GM12878 (cell line): Measurements from ENCODE around the gene RXFP3.

ENCODE experiments used
- CEBPB ChIP-seq, 2 experiments: fragments of 150-350 bp in 1 of 2; IDR thresholded peaks; 2 replicates each; pipeline ENCODE4 v1.6.1; 2012 to 2014; ENCODE audit warnings: low read depth in 2 of 2, low read length in 2 of 2, borderline replicate concordance in 1 of 2, inconsistent platforms in 1 of 2
- CREB1 ChIP-seq: IDR thresholded peaks from 2 replicates; pipeline ENCODE4 v1.6.1; 2012; ENCODE audit warnings: low read depth, mild to moderate bottlenecking, inconsistent platforms
- CREM ChIP-seq: IDR thresholded peaks from 2 replicates; pipeline ENCODE4 v1.6.1; 2014; ENCODE audit warnings: antibody characterized with exemption, low read depth
- MAX ChIP-seq: IDR thresholded peaks from 2 replicates; pipeline ENCODE4 v1.6.1; 2012; ENCODE audit warnings: low read depth, low read length, improper control_type of control experiment
- MYC ChIP-seq: IDR thresholded peaks from 2 replicates; pipeline ENCODE4 v1.6.1; 2011; ENCODE audit warnings: mild to moderate bottlenecking, low read length, moderate library complexity, inconsistent platforms; ENCODE audit not compliant: insufficient read depth, insufficient replicate concordance, insufficient read length, severe bottlenecking
- NBN ChIP-seq: fragments of 450-650 bp; IDR thresholded peaks from 2 replicates; pipeline ENCODE4 v1.6.1; 2016
- NRF1 ChIP-seq: conservative IDR thresholded peaks from 2 replicates; pipeline ENCODE4 v1.6.1; 2011; ENCODE audit warnings: mild to moderate bottlenecking, low read depth, low read length, improper control_type of control experiment
- POLR2A ChIP-seq: IDR thresholded peaks from 2 replicates; pipeline ENCODE4 v1.6.1; 2011; ENCODE audit warnings: low read depth, mild to moderate bottlenecking, low read length
- SREBF2 ChIP-seq: IDR thresholded peaks from 2 replicates; pipeline ENCODE4 v1.6.1; 2012; ENCODE audit warnings: mild to moderate bottlenecking, low read length
- TAF1 ChIP-seq: IDR thresholded peaks from 2 replicates; pipeline ENCODE4 v1.6.1; 2011; ENCODE audit warnings: mild to moderate bottlenecking, low read depth, low read length, borderline replicate concordance
- TF ChIP-seq, protein P1 (sequence below), 3 experiments: IDR thresholded peaks in 2 of 3; conservative IDR thresholded peaks in 1 of 3; 2 replicates each; pipeline ENCODE4 v1.5.1; 2011; ENCODE audit warnings: low read depth in 3 of 3, low read length in 3 of 3, mild to moderate bottlenecking in 3 of 3, control low read depth in 2 of 3, moderate library complexity in 2 of 3, inconsistent platforms in 1 of 3, mixed read lengths in 1 of 3; ENCODE audit not compliant: control insufficient read depth in 2 of 3, insufficient read depth in 1 of 3; ENCODE audit errors: extremely low read depth in 1 of 3

DNA sequence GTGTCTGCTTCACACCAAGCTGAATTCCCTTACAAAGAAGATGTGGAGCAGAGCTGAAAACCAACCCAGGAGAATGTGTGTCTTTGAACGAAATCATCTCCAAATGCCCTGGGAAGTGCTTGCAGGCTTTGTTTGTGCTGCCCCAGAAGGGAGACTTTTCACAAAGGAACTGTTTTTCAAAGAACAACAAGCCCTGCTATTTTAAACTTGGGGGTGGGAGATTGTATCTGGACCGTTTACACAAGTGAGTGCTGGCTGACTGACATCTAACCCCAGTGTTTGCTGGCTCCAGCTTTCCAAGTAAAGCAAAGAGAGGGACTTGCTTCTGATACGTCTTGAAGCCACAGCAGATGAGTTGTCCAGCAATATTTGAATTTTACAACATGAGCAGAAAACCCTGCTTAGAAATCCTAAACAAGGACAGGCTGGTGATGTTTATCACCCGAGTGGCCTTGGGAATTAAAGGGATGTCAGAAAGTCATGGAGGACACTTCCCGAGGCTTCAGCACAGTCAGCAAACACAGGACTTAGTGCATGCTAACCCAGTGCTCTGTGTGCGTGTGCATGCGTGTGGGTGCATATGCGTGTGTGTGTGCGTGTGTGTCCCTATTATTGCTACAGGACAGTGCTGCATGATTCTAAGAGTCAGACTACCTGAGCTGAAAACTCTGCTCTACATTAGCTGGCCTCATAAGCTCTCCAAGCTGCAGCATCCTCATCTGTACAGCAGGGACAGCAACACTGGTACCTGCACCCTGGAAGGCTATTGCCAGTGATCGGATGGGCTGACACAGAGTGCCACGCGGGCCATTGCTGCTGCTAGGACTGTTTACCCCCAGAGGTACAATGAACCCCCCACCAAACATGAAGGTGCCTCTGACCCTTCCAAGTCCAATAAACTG is 45.8 kb upstream of the RXFP3 start:
- TF ChIP-seq NBN (no peak), NRF1 (no peak), CREB1 (no peak), MYC (no peak), POLR2A (peak; percentile 57), CREM (no peak), SREBF2 (no peak), MAX (no peak), TAF1 (no peak), CEBPB (IDR thresholded peaks at IDR 0.05; ENCODE audit: borderline replicate concordance in 1 of 2, low read depth in 2 of 2, low read length in 2 of 2) (no peak)
- TF ChIP-seq, protein P1, sequence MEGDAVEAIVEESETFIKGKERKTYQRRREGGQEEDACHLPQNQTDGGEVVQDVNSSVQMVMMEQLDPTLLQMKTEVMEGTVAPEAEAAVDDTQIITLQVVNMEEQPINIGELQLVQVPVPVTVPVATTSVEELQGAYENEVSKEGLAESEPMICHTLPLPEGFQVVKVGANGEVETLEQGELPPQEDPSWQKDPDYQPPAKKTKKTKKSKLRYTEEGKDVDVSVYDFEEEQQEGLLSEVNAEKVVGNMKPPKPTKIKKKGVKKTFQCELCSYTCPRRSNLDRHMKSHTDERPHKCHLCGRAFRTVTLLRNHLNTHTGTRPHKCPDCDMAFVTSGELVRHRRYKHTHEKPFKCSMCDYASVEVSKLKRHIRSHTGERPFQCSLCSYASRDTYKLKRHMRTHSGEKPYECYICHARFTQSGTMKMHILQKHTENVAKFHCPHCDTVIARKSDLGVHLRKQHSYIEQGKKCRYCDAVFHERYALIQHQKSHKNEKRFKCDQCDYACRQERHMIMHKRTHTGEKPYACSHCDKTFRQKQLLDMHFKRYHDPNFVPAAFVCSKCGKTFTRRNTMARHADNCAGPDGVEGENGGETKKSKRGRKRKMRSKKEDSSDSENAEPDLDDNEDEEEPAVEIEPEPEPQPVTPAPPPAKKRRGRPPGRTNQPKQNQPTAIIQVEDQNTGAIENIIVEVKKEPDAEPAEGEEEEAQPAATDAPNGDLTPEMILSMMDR (IDR thresholded peaks at IDR 0.05 in 2 of 3, conservative IDR thresholded peaks at IDR 0.05 in 1 of 3; ENCODE audit: control insufficient read depth in 2 of 3, extremely low read depth in 1 of 3, insufficient read depth in 1 of 3, low read depth in 3 of 3, low read length in 3 of 3) = peak in 1 of 3 experiments; percentile 38; a peak in 2 of 6 replicates
